Lung (tissue), 12 donors: ENCODE measurements around the gene GLIS1. TPM values are rescaled to one million over a fixed set of nuclear protein-coding genes. Genes with fewer than 3 reads are reported as not detected.

Experiments used
- ATAC-seq: fragments of 200-7000 bp; cut with Tn5 transposase; one replicate; pipeline ENCODE4 v1.9.1; 2020; ENCODE audit warnings: moderate number of reproducible peaks; ENCODE audit not compliant: insufficient read depth, low FRiP score
- DNase-seq, 3 donors: peaks; one replicate each; pipeline ENCODE4 v3.0.0-alpha.2; 2013 to 2017
- H3K27ac ChIP-seq, 2 donors: one replicate each; pipeline ENCODE4 v1.5.1; 2013; ENCODE audit warnings: mild to moderate bottlenecking in 2 of 2, moderate library complexity in 2 of 2, control low read depth in 1 of 2, inconsistent platforms in 1 of 2, low read depth in 1 of 2, low read length in 1 of 2
- H3K27me3 ChIP-seq, 3 donors: one replicate each; pipeline ENCODE4 v1.5.1; 2013; ENCODE audit warnings: low read length in 2 of 3; ENCODE audit not compliant: control insufficient read depth in 3 of 3, insufficient read depth in 3 of 3
- H3K36me3 ChIP-seq, 4 donors: one replicate each; pipeline ENCODE4 v1.5.1; 2013; ENCODE audit warnings: low read length in 4 of 4, mild to moderate bottlenecking in 1 of 4, moderate library complexity in 1 of 4; ENCODE audit not compliant: control insufficient read depth in 4 of 4, insufficient read depth in 4 of 4
- H3K4me1 ChIP-seq, 5 donors: one replicate each; pipeline ENCODE4 v1.5.1; 2013; ENCODE audit warnings: low read length in 5 of 5, mild to moderate bottlenecking in 2 of 5, moderate library complexity in 1 of 5; ENCODE audit not compliant: control insufficient read depth in 5 of 5, insufficient read depth in 5 of 5
- H3K4me3 ChIP-seq: one replicate; pipeline ENCODE4 v1.5.1; 2013; ENCODE audit warnings: mild to moderate bottlenecking, control low read depth, moderate library complexity
- H3K9ac ChIP-seq, 2 donors: one replicate each; pipeline ENCODE4 v1.5.1; 2013; ENCODE audit warnings: low read length in 2 of 2, control low read depth in 1 of 2; ENCODE audit not compliant: insufficient read depth in 1 of 2
- H3K9me3 ChIP-seq, 4 donors: one replicate each; pipeline ENCODE4 v1.5.1; 2013; ENCODE audit warnings: low read length in 3 of 4, mild to moderate bottlenecking in 1 of 4, moderate library complexity in 1 of 4; ENCODE audit not compliant: control insufficient read depth in 4 of 4, insufficient read depth in 3 of 4
- WGBS, 2 donors: extraction: QIAGEN DNeasy Blood & Tissue Kit; methylation state at CpG; one replicate each; pipeline ENCODE4 v1.1.7; 2013; 5-methylcytosine and 5-hydroxymethylcytosine counted together
- polyA plus RNA-seq, 2 donors: library from polyadenylated mRNA; stranded (reverse); fragments of 200-250 nt; gene quantifications; one replicate each; pipeline ENCODE4 v1.2.1, GENCODE V29; 2013
- total RNA-seq, 2 donors: library from RNA; depleted of rRNA in 1 of 2; stranded (reverse); fragments of >200 nt in 1 of 2; gene quantifications; one replicate each; pipeline ENCODE4 v1.2.1, GENCODE V29; 2014 to 2021
- TF ChIP-seq, protein P1 (sequence below): IDR thresholded peaks from 2 replicates; pipeline ENCODE4 v1.5.1; 2012; ENCODE audit warnings: mild to moderate bottlenecking; ENCODE audit errors: control extremely low read depth, extremely low read depth
- donor health status: control.
- donor health status: control.
- donor health status: Bipolar disorder and iron deficiency.
- donor health status: healthy.
- donor health status: DM: yes; HTN: yes; CAD: no.

GLIS1 gene
- total and polyA plus RNA-seq, 4 donors = 0.05 to 0.18 (median 0.17) TPM; not detected in 1

DNA sequence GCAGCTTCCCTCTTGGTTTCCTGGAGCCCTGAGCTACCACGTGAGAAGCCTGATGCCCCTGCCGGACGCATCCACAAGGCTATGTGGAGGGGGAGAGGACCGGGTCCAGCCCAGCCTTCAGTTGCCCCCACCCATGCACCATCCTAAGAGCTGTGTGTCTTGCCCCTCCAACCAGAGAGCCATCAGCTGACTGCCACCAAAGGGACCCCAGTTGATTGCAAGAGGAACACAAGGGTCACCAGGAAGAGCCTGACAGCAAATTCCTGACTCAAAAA, 81.5 kb downstream of the GLIS1 start:
- Histone ChIP-seq H3K9ac (no peak overlapping the region), H3K27me3 (peaks cover 0 to 28% (median 11%) of the 10 kb centered on the region in 3 donors), H3K36me3 (no peaks in the 10 kb centered on the region), H3K9me3 (peaks cover 0 to 1% (median 0%) of the 10 kb centered on the region in 4 donors), H3K27ac (no peak overlapping the region), H3K4me1 (no peaks in the 10 kb centered on the region), H3K4me3 (no peak overlapping the region)
- no peak for ATAC-seq
- TF ChIP-seq, protein P1, sequence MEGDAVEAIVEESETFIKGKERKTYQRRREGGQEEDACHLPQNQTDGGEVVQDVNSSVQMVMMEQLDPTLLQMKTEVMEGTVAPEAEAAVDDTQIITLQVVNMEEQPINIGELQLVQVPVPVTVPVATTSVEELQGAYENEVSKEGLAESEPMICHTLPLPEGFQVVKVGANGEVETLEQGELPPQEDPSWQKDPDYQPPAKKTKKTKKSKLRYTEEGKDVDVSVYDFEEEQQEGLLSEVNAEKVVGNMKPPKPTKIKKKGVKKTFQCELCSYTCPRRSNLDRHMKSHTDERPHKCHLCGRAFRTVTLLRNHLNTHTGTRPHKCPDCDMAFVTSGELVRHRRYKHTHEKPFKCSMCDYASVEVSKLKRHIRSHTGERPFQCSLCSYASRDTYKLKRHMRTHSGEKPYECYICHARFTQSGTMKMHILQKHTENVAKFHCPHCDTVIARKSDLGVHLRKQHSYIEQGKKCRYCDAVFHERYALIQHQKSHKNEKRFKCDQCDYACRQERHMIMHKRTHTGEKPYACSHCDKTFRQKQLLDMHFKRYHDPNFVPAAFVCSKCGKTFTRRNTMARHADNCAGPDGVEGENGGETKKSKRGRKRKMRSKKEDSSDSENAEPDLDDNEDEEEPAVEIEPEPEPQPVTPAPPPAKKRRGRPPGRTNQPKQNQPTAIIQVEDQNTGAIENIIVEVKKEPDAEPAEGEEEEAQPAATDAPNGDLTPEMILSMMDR = no peak
- DNase-seq = no peak
- WGBS, 2 donors = 15 to 19% methylated on average over 4 of the region's 4 CpGs

DNA sequence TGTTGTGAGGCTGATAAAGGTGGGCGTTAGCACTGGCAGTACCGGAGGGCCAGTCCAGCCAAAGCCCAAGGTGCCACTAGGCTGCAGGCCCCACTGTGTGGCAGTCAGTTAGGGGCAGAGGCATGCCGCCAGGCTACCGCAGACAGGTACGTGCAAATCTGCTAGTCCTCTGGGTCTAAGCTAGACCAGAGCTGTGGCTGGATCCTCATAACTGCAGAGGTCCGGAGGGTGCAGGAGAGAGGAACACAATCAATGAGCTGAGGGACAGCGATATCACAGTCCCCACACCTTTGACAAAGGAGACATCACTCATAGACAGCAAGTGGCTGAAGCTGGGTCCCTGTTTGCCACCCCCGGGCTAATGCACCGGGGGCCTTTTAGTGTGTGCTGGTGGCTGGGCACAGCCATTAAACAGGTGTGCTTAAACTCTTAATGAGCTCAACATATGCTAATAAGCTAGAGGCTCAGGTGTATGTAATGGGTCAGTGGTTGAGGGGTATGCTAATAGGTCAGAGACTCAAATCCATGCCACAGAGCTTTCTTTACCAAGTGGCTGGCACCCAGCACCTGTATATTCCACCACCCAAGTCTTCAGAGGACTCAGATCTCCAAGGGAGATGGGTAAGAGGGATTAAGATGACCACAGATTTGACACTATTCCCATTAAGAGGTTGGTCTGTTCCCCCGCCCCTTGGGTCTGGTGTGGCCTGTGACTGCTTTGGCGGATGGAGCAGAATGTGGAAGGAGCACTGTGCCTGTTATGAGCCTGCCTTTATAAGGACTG, 82.0 kb downstream of the GLIS1 start:
- TF ChIP-seq, protein P1 = no peak
- H3K27me3 ChIP-seq = peaks cover 0 to 32% (median 11%) of the 10 kb centered on the region in 3 donors
- no peaks in the 10 kb centered on the region for H3K4me1 ChIP-seq
- H3K27ac ChIP-seq = no peak overlapping the region
- no peak overlapping the region for H3K9ac ChIP-seq
- no peaks in the 10 kb centered on the region for H3K36me3 ChIP-seq
- ATAC-seq (no peak), DNase-seq (no peak)
- 80 to 83% methylated on average over 11 of the region's 11 CpGs for WGBS, 2 donors
- H3K4me3 ChIP-seq = no peak overlapping the region
- peaks cover 0 to 1% (median 0%) of the 10 kb centered on the region in 4 donors for H3K9me3 ChIP-seq

DNA sequence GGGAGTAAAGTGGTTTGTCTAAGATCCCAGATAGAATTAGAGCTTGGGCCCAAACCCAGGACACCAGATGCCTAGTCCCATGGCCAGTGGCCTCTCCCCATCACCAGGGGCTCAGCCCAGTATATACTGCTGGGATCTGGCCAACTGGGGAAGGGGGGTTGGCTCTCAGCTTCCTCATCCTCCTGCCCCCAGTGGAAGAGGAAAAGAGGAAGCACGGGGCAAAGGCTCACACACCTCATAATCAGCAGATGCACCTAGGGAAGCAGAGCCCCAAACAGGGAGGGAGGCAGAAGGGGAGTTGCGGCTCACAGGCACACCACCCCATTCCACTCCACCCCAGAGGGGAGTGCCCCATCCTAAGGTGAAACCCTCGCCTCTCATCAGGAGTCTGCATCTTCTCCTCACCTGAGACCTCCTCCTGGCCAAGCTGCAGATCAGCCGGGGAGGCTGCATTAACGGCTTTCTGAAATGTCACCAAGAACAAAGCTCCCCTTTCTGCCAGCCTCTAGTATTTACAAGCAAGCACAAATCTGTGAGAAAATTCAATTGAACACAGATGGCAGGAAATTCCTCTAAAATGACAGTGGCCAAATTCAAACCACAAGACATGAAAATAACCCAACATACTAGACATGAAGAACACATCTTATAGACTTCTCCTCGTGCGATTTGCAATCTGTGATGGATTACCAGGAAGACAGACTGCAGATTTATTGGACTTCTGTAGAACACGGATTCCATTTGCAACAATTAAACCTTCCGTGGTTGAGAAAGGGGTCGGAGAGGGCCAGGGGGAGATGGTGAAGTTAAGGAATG, 82.8 kb downstream of the GLIS1 start:
- TF ChIP-seq, protein P1 = no peak
- WGBS, 2 donors = 32 to 35% methylated on average over 10 of the region's 10 CpGs
- Histone ChIP-seq H3K4me3 (no peak overlapping the region), H3K9me3 (peaks cover 0 to 1% (median 0%) of the 10 kb centered on the region in 4 donors), H3K4me1 (no peaks in the 10 kb centered on the region), H3K36me3 (no peaks in the 10 kb centered on the region), H3K27me3 (peaks cover 0 to 32% (median 11%) of the 10 kb centered on the region in 3 donors), H3K27ac (no peak overlapping the region), H3K9ac (no peak overlapping the region)
- ATAC-seq (no peak), DNase-seq (peak in 1 of 3 donors; percentile 7)
